ENCODE results near the gene KNDC1.

KNDC1 gene

GRCh38 chr10:133196221-133196915, 36.3 kb downstream of the KNDC1 start:
- no peak for DNase-seq

- no peak for DNase-seq
These were observed 37.1 kb downstream of the KNDC1 start for GRCh38 chr10:133196936-133197758.

- no peak for DNase-seq
These were observed 37.8 kb downstream of the KNDC1 start for GRCh38 chr10:133197786-133198185.

- no peak for DNase-seq
These were observed 38.2 kb downstream of the KNDC1 start for GRCh38 chr10:133198206-133198605.

- no peak for DNase-seq
These were observed 38.8 kb downstream of the KNDC1 start for GRCh38 chr10:133198621-133199487.

- no peak for DNase-seq
These were observed 39.5 kb downstream of the KNDC1 start for GRCh38 chr10:133199488-133199885.

GRCh38 chr10:133199992-133200611, 40.1 kb downstream of the KNDC1 start:
- no peak for DNase-seq

- DNase-seq, result no peak
These were observed 40.6 kb downstream of the KNDC1 start for GRCh38 chr10:133200621-133201031.

GRCh38 chr10:133201151-133201947, 41.3 kb downstream of the KNDC1 start:
- no peak for DNase-seq

GRCh38 chr10:133201948-133202725, 42.1 kb downstream of the KNDC1 start:
- DNase-seq, result no peak

GRCh38 chr10:133202778-133203651, 43.0 kb downstream of the KNDC1 start:
- DNase-seq, result no peak

- DNase-seq, result no peak
These were observed 43.7 kb downstream of the KNDC1 start for GRCh38 chr10:133203652-133204195.

- DNase-seq, result no peak
These were observed 44.4 kb downstream of the KNDC1 start for GRCh38 chr10:133204226-133205015.

GRCh38 chr10:133205146-133205545, 45.1 kb downstream of the KNDC1 start:
- DNase-seq, result no peak

GRCh38 chr10:133206356-133207040, 46.5 kb downstream of the KNDC1 start:
- no peak for DNase-seq

- DNase-seq, result no peak
These were observed 47.1 kb downstream of the KNDC1 start for GRCh38 chr10:133207041-133207600.

GRCh38 chr10:133207627-133208026, 47.6 kb downstream of the KNDC1 start:
- DNase-seq, result no peak

GRCh38 chr10:133208466-133208865, 48.4 kb downstream of the KNDC1 start:
- DNase-seq, result no peak

Data from activated CD4-positive, alpha-beta T cell treated with anti-CD3 and anti-CD28 coated beads, Interleukin-2, amount 50 U/mL, for 1 hour (primary cell).